Hepatocyte (in vitro differentiated cells): ENCODE measurements around the gene FAM209A. TPM values are rescaled to one million over a fixed set of nuclear protein-coding genes. Genes with fewer than 3 reads are reported as not detected.

Experiments used
- DNase-seq: peaks from one replicate; pipeline ENCODE4 v3.0.0-alpha.2; 2016; ENCODE audit warnings: low spot score
- H2AFZ ChIP-seq: fragments of 200-600 bp; sonication (generic); 2 replicates; pipeline ENCODE4 v1.6.0; 2016; ENCODE audit warnings: antibody characterized with exemption, mild to moderate bottlenecking
- H3K27ac ChIP-seq: fragments of 200-600 bp; sonication (generic); 2 replicates; pipeline ENCODE4 v1.5.1; 2016; ENCODE audit warnings: mild to moderate bottlenecking
- H3K27me3 ChIP-seq: fragments of 200-600 bp; sonication (generic); 2 replicates; pipeline ENCODE4 v1.6.1; 2016
- H3K36me3 ChIP-seq: fragments of 200-600 bp; sonication (generic); replicated peaks from 2 replicates; pipeline ENCODE4 v1.5.1; 2016; ENCODE audit warnings: low read depth; ENCODE audit not compliant: insufficient read depth
- H3K4me1 ChIP-seq: fragments of 200-600 bp; sonication (generic); 2 replicates; pipeline ENCODE4 v1.5.1; 2016; ENCODE audit warnings: mild to moderate bottlenecking, moderate library complexity; ENCODE audit not compliant: insufficient read depth
- H3K4me2 ChIP-seq: fragments of 200-600 bp; sonication (generic); 2 replicates; pipeline ENCODE4 v1.6.0; 2016
- H3K4me3 ChIP-seq: fragments of 200-600 bp; sonication (generic); 2 replicates; pipeline ENCODE4 v1.5.1; 2016; ENCODE audit warnings: mild to moderate bottlenecking
- H3K79me2 ChIP-seq: fragments of 200-600 bp; sonication (generic); 2 replicates; pipeline ENCODE4 v1.6.0; 2017; ENCODE audit warnings: mild to moderate bottlenecking
- H3K9me2 ChIP-seq: fragments of 200-600 bp; sonication (generic); replicated peaks from 2 replicates; pipeline ENCODE4 v1.6.0; 2017; ENCODE audit warnings: mild to moderate bottlenecking; ENCODE audit not compliant: insufficient read depth
- H3K9me3 ChIP-seq: fragments of 200-600 bp; sonication (generic); 2 replicates; pipeline ENCODE4 v1.5.1; 2016; ENCODE audit warnings: low read depth, mild to moderate bottlenecking
- H4K20me1 ChIP-seq: fragments of 200-600 bp; sonication (generic); 2 replicates; pipeline ENCODE4 v1.6.0; 2016; ENCODE audit warnings: mild to moderate bottlenecking; ENCODE audit not compliant: insufficient read depth, poor library complexity, severe bottlenecking
- EZH2 ChIP-seq: fragments of 200-600 bp; sonication (generic); IDR thresholded peaks from 2 replicates; pipeline ENCODE4 v1.6.1; 2016; ENCODE audit warnings: antibody characterized with exemption, mild to moderate bottlenecking, borderline replicate concordance
- EZH2phosphoT487 ChIP-seq: fragments of 200-600 bp; sonication (generic); IDR thresholded peaks from one replicate; pipeline ENCODE4 v1.6.1; 2018; ENCODE audit warnings: antibody characterized with exemption, mild to moderate bottlenecking, low read depth, moderate library complexity; ENCODE audit not compliant: unreplicated experiment, severe bottlenecking
- WGBS: methylation state at CpG from one replicate; pipeline ENCODE4 v1.1.6; 2016; ENCODE audit warnings: low lambda C conversion rate; ENCODE audit errors: missing lambda C conversion rate; 5-methylcytosine and 5-hydroxymethylcytosine counted together
- polyA plus RNA-seq: library from polyadenylated mRNA; unstranded; fragments of >200 nt; fragmentation: Nextera tagmentation; extraction: Ambion mirVana; gene quantifications from 2 replicates; pipeline ENCODE4 v1.2.1, GENCODE V29; 2016
- total RNA-seq: library from RNA; depleted of rRNA; stranded (reverse); fragments of >200 nt; gene quantifications from 2 replicates; pipeline ENCODE4 v1.2.3, GENCODE V29; 2014
- TF ChIP-seq, protein P1 (sequence below): fragments of 200-600 bp; sonication (generic); IDR thresholded peaks from 2 replicates; pipeline ENCODE4 v1.5.1; 2016; ENCODE audit warnings: antibody characterized with exemption, mild to moderate bottlenecking; ENCODE audit not compliant: poor library complexity

Gene FAM209A
- total and polyA plus RNA-seq, 2 experiments from 2014 or later, result not detected

- no peaks in the 10 kb centered on the region for H3K4me1 ChIP-seq
- H3K9me3 ChIP-seq, result no peaks in the 10 kb centered on the region
- TF ChIP-seq EZH2 (no peak), EZH2phosphoT487 (no peak)
- TF ChIP-seq, protein P1, sequence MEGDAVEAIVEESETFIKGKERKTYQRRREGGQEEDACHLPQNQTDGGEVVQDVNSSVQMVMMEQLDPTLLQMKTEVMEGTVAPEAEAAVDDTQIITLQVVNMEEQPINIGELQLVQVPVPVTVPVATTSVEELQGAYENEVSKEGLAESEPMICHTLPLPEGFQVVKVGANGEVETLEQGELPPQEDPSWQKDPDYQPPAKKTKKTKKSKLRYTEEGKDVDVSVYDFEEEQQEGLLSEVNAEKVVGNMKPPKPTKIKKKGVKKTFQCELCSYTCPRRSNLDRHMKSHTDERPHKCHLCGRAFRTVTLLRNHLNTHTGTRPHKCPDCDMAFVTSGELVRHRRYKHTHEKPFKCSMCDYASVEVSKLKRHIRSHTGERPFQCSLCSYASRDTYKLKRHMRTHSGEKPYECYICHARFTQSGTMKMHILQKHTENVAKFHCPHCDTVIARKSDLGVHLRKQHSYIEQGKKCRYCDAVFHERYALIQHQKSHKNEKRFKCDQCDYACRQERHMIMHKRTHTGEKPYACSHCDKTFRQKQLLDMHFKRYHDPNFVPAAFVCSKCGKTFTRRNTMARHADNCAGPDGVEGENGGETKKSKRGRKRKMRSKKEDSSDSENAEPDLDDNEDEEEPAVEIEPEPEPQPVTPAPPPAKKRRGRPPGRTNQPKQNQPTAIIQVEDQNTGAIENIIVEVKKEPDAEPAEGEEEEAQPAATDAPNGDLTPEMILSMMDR, result no peak
- H3K9me2 ChIP-seq, result no peaks in the 10 kb centered on the region
- no peak overlapping the region for H3K4me2 ChIP-seq
- no peak for DNase-seq
- H2AFZ ChIP-seq, result no peak overlapping the region
- WGBS, result 92% methylated on average over 4 of the region's 4 CpGs
- H3K79me2 ChIP-seq, result no peaks in the 10 kb centered on the region
- H3K27me3 ChIP-seq, result no peaks in the 10 kb centered on the region
- H3K4me3 ChIP-seq, result no peak overlapping the region
- H3K27ac ChIP-seq, result no peak overlapping the region
- no peaks in the 10 kb centered on the region for H4K20me1 ChIP-seq
- H3K36me3 ChIP-seq, result no peaks in the 10 kb centered on the region
These were observed 41.0 kb downstream of the FAM209A start for GRCh38 chr20:56565511-56565910.

- DNase-seq, result peak; percentile 49
- no peaks in the 10 kb centered on the region for H3K9me3 ChIP-seq
- no peaks in the 10 kb centered on the region for H3K4me1 ChIP-seq
- TF ChIP-seq, protein P1, result no peak
- TF ChIP-seq EZH2 (no peak), EZH2phosphoT487 (no peak)
- H3K4me3 ChIP-seq, result no peak overlapping the region
- H3K27me3 ChIP-seq, result no peaks in the 10 kb centered on the region
- H3K36me3 ChIP-seq, result no peaks in the 10 kb centered on the region
- WGBS, result 33% methylated on average over 3 of the region's 3 CpGs
- H3K4me2 ChIP-seq, result peak overlapping the region; percentile 21
- H3K27ac ChIP-seq, result peak overlapping the region; percentile 49
- H4K20me1 ChIP-seq, result no peaks in the 10 kb centered on the region
- no peaks in the 10 kb centered on the region for H3K79me2 ChIP-seq
- no peaks in the 10 kb centered on the region for H3K9me2 ChIP-seq
- H2AFZ ChIP-seq, result no peak overlapping the region
These were observed 42.1 kb downstream of the FAM209A start for GRCh38 chr20:56566621-56567020.

DNA sequence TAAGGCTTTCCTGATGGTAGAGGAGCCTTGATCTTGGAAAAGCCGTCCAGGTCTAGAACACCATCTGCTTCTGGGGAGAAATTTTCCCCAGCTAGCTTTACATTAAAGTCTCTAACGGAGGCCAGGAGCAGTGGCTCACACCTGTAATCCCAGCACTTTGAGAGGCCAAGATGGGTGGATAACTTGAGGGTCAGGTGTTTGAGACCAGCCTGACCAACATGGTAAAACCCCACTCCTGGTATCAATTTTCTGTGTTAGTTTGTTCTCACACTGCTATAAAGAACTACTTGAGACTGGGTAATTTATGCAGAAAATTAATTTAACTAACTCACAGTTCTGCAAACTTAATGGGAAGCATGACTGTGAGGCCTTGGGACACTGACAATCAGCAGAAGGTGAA, 46.3 kb downstream of the FAM209A start:
- no peaks in the 10 kb centered on the region for H3K79me2 ChIP-seq
- no peak overlapping the region for H3K4me2 ChIP-seq
- no peaks in the 10 kb centered on the region for H3K4me1 ChIP-seq
- DNase-seq, result no peak
- TF ChIP-seq, protein P1, result no peak
- TF ChIP-seq EZH2phosphoT487 (no peak), EZH2 (no peak)
- no peak overlapping the region for H3K27ac ChIP-seq
- no peak overlapping the region for H2AFZ ChIP-seq
- H3K4me3 ChIP-seq, result no peak overlapping the region
- H3K9me3 ChIP-seq, result no peaks in the 10 kb centered on the region
- H3K27me3 ChIP-seq, result no peaks in the 10 kb centered on the region
- no peaks in the 10 kb centered on the region for H3K36me3 ChIP-seq
- WGBS, result 32% methylated on average over 2 of the region's 2 CpGs
- no peaks in the 10 kb centered on the region for H4K20me1 ChIP-seq
- H3K9me2 ChIP-seq, result no peaks in the 10 kb centered on the region

GRCh38 chr20:56572172-56572571, 47.6 kb downstream of the FAM209A start:
- Histone ChIP-seq H3K4me3 (no peak overlapping the region), H2AFZ (no peak overlapping the region), H4K20me1 (no peaks in the 10 kb centered on the region), H3K79me2 (no peaks in the 10 kb centered on the region), H3K9me3 (no peaks in the 10 kb centered on the region), H3K36me3 (no peaks in the 10 kb centered on the region), H3K4me1 (no peaks in the 10 kb centered on the region), H3K27ac (no peak overlapping the region), H3K4me2 (no peak overlapping the region), H3K27me3 (no peaks in the 10 kb centered on the region), H3K9me2 (no peaks in the 10 kb centered on the region)
- TF ChIP-seq EZH2 (no peak), EZH2phosphoT487 (no peak)
- TF ChIP-seq, protein P1, result no peak
- 92% methylated on average over 4 of the region's 4 CpGs for WGBS
- DNase-seq, result no peak
